ENCODE measurements around the gene MRPL38. TPM values are rescaled to one million over a fixed set of nuclear protein-coding genes. Genes with fewer than 3 reads are reported as not detected.

Gene MRPL38
- total RNA-seq, 2 donors from 2014 or later, result 88.6 to 190 TPM

DNA sequence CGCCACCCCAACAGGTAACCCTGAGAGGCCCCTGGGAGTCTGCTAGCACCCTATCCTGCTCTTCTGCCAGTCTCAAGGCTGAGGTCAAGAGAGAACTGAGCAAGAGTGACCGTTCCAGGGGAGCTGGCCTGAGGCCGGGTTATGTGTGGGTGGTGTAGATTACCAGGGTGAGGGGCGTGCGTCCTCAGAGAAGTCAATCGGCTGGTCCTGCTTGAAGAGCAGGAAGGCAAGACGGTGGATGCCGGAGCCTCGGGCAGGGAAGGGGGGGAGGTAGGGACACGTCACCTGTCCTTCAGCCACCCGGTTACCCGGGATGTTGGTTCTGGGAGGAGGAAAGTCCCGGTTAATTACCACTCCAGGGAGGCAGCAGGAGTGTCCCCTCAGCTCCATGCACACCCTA is 5.3 kb downstream of the MRPL38 start:
- TF ChIP-seq, protein P1, sequence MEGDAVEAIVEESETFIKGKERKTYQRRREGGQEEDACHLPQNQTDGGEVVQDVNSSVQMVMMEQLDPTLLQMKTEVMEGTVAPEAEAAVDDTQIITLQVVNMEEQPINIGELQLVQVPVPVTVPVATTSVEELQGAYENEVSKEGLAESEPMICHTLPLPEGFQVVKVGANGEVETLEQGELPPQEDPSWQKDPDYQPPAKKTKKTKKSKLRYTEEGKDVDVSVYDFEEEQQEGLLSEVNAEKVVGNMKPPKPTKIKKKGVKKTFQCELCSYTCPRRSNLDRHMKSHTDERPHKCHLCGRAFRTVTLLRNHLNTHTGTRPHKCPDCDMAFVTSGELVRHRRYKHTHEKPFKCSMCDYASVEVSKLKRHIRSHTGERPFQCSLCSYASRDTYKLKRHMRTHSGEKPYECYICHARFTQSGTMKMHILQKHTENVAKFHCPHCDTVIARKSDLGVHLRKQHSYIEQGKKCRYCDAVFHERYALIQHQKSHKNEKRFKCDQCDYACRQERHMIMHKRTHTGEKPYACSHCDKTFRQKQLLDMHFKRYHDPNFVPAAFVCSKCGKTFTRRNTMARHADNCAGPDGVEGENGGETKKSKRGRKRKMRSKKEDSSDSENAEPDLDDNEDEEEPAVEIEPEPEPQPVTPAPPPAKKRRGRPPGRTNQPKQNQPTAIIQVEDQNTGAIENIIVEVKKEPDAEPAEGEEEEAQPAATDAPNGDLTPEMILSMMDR (IDR thresholded peaks at IDR 0.05), result no peak
- Histone ChIP-seq H3K4me3 (no peak overlapping the region), H3K9me3 (no peaks in the 10 kb centered on the region), H3K27ac (no peak overlapping the region), H3K9ac (ENCODE audit: low read depth in 2 of 2, low read length in 2 of 2) (no peak overlapping the region), H3K36me3 (peaks cover 12% of the 10 kb centered on the region), H3K27me3 (no peaks in the 10 kb centered on the region), H3K4me1 (peaks cover 13% of the 10 kb centered on the region)
- intact Hi-C loops (cut with DNase I), result no loop called here
- no peak for DNase-seq

DNA sequence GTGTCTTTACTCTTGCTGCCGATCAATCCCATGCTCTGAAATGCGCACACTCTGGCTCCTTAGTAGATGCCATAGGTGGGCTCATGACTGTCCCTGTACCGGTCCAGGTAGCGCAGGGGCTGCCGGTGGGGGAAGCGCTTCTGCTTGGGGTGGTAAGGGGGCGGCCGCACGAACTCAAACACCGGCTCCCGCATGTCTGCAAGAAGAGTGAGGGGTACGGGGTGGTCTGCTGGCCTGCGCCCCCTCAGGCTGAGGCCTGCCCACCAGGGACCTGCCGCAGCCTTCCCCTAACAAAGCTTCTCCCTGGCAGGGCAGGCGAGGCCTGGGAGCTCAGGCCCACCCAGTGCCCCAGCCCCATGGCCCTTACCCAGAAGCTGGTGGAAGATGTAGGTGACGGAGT is 5.9 kb downstream of the MRPL38 start:
- TF ChIP-seq, protein P1 (IDR thresholded peaks at IDR 0.05), result no peak
- no peaks in the 10 kb centered on the region for H3K9me3 ChIP-seq
- H3K36me3 ChIP-seq, result peaks cover 12% of the 10 kb centered on the region
- no peak overlapping the region for H3K27ac ChIP-seq
- intact Hi-C loops (cut with DNase I), result no loop called here
- H3K4me3 ChIP-seq, result no peak overlapping the region
- H3K4me1 ChIP-seq, result peaks cover 12% of the 10 kb centered on the region
- no peak for DNase-seq
- H3K27me3 ChIP-seq, result no peaks in the 10 kb centered on the region
- H3K9ac ChIP-seq (ENCODE audit: low read depth in 2 of 2, low read length in 2 of 2), result no peak overlapping the region

DNA sequence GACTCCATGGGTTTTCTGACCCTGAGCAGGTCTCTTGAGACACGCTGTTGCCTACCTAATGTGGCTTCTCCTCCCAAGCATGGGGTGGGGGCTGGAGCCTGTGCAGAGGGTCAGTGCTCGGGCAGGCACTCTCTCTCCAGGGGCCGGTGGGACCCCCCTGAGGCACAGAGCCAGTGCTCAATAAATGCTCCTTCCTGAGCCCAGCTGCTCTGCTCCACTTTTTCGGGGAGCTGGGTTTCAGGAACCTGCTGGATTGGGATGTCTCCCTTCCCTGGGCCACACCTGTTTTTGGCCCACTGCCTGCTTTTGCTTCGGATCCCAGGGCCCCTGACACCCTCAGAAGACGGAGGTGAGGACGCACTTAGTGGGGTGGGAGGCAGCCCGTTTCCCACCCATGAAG is 6.6 kb downstream of the MRPL38 start:
- DNase-seq, result no peak

DNA sequence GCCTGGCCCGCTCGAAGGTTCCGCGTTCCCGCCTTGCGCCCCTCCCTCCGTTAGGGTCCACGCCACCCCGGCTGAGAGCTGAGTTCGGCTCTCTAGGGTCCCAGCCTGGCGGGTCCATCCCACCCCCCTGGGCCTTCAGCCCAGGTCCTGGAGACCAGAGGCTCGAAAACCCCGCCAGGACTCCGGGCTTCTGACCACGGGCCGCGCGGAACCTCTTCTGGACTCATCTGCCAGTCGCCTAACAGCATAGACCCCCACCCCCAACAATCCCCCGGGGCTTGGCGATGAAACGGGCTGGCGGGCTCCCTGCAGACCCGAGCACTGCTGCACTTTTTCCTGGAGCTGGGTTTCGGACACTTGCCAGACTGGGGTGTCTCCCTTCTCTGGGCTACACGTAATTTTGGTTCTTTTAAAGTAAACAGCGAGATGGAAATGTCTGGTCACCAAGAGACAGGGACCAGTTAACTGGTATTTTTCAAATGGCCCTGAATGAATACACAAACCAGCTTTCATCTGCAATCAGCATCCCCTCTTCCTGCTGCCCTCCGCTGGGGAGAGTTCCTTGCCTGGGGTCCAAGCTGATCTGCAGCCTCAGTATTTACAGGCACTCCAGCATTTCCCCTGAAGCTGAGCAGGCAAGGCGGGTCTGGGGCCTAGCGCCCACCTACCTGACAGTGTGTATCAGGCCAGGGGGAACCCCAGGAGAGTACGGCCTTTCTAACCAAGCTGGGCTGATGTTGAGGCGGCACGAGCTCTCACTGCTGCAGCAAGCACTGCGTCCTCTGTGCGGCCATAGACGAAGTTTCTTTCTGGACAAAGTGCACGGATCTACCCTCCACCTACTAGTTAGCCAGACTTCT is 7.3 kb downstream of the MRPL38 start:
- peak; percentile 53 for DNase-seq
- Histone ChIP-seq H3K36me3 (peaks cover 12% of the 10 kb centered on the region), H3K9ac (ENCODE audit: low read depth in 2 of 2, low read length in 2 of 2) (peak overlapping the region; percentile 61 to 83), H3K4me3 (peak overlapping the region; percentile 73), H3K9me3 (no peaks in the 10 kb centered on the region), H3K27ac (peak overlapping the region; percentile 92), H3K4me1 (peaks cover 8% of the 10 kb centered on the region), H3K27me3 (no peaks in the 10 kb centered on the region)
- intact Hi-C loops (cut with DNase I), result no loop called here
- TF ChIP-seq, protein P1 (IDR thresholded peaks at IDR 0.05), result no peak

More for the DNA sequence above, 6.6 kb downstream of the MRPL38 start:
- Histone ChIP-seq H3K27me3 (no peaks in the 10 kb centered on the region), H3K4me1 (peaks cover 8% of the 10 kb centered on the region), H3K4me3 (no peak overlapping the region), H3K9me3 (no peaks in the 10 kb centered on the region), H3K36me3 (peaks cover 12% of the 10 kb centered on the region), H3K27ac (no peak overlapping the region), H3K9ac (ENCODE audit: low read depth in 2 of 2, low read length in 2 of 2) (no peak overlapping the region)
- intact Hi-C loops (cut with DNase I), result no loop called here
- TF ChIP-seq, protein P1 (IDR thresholded peaks at IDR 0.05), result no peak

DNA sequence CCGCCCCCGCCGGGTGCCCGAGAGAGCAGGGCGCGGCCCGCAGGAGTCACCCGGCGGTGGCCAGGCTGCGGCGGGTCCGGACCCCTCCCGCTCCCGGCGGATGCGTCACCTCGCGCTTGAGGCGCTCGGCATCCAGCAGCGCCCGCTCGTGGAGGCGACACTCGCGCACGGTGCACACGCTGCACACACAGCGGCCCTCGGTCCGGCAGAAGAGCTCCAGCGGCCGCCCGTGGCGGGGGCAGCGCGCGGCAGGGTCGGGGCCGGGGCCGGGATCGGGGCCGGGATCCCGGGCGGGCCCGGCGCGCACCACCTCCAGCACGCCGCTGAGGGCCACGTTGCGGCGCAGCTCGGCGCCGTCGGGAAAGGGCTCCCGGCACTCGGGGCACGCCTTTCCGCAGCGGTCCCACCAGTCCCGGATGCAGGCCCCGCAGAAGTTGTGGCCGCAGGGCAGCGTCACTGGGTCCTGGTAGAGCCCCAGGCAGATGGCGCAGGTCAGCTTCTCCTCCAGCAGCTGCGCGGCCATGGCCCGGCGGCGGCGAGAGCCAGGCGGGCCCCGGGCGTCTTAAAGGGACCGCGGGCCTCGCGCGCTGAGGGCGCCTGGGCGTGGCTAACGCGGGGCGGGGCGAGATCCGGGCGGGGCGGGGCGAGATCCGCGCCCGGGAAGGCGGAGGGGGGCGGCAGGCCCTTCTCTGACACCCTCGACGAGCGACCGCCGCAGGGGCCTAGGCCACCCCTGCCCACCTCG is 8.1 kb downstream of the MRPL38 start, which contains the start of gene TRIM65:
TSS of gene TRIM65 (minus strand) at position 537 of the 745 bp plus-strand sequence. CDS start at position 523, 14 bp downstream.
- Histone ChIP-seq H3K9ac (ENCODE audit: low read depth in 2 of 2, low read length in 2 of 2) (peak within 1 kb of the TSS; percentile 71 to 83), H3K36me3 (peaks cover 12% of the 10 kb centered on the region), H3K4me1 (peaks cover 8% of the 10 kb centered on the region), H3K27me3 (no peaks in the 10 kb centered on the region), H3K9me3 (no peaks in the 10 kb centered on the region), H3K27ac (peak within 1 kb of the TSS; percentile 92), H3K4me3 (peak within 1 kb of the TSS; percentile 73)
- TF ChIP-seq, protein P1 (IDR thresholded peaks at IDR 0.05), result no peak
- intact Hi-C loops (cut with DNase I), result no loop called here
- peak; percentile 84 for DNase-seq
